C1 segment of cervical spinal cord (tissue), 14 donors: ENCODE data around the gene TAOK2.
A peak's percentile ranks its signal among the peaks of the same experiment; 100 is the strongest.
"Not testable (repeated sequence)": the region's sequence is repeated elsewhere in the genome, so short reads cannot be mapped to it uniquely, and the experiment has no call there.

Experiments used
- DNase-seq, 14 donors: peaks; one replicate each; lab custom pipeline; 2025; lab: John Stamatoyannopoulos, UW

The TAOK2 gene

DNA sequence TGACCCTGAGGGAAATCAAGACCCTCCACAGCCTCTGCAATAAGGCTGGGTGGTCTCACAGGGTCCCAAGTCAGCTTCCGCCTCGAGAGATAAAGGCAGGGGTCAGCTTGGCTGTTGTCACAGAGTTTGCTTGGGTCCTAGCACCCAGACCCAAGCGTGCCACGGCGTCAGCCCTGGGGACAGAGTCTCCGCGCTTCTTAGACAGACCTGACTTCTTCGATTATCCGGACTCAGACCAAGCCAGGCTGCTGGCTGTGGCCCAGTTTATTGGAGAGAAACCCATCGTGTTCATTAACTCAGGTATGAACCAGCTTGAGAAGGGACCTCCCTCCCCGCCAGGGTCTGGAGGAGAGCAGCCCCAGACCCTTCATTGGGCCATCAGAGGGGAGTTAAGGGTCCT lies 49.9 kb downstream of the TAOK2 start:
- DNase-seq, result no peak

DNA sequence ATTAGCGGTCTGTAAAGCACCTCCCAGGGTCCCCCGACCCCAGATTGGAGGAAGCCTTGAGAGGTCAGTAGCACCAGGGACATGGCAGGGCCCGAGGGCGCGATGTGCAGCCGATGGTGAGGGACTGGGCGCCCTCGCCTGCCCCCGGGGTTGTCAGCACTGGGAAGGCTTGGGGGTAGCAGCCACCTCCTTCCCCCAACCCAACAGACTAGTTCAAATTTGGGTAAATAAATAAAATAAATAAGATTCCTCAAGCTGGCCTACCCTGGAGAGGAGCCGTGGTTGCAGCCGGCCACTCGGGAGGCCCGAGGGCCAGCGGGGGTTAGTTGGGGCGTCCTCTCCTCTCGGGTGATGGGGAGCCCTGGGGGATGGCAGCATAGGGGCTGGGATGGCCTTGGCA lies 50.8 kb downstream of the TAOK2 start:
- DNase-seq, result no peak

DNA sequence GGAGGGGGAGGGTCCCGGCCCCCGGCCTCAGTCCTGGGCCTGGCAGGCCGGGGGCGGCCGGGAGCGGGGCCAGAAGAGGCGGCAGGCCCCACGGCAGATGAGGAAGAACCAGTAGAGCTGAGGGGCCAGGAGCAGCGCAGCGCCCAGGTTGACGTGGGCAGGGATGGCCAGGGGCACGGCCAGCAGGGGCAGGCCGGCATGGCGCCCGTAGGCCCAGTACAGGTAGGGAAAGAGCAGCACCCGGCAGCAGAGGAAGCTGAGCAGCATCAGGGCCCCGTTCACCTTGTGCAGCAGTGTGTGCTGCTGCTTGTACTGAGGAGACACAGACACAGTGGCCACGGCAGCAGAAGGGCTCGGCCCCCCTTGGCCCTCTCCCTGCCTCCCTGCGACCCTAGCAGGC lies 51.5 kb downstream of the TAOK2 start:
- DNase-seq, result no peak

DNA sequence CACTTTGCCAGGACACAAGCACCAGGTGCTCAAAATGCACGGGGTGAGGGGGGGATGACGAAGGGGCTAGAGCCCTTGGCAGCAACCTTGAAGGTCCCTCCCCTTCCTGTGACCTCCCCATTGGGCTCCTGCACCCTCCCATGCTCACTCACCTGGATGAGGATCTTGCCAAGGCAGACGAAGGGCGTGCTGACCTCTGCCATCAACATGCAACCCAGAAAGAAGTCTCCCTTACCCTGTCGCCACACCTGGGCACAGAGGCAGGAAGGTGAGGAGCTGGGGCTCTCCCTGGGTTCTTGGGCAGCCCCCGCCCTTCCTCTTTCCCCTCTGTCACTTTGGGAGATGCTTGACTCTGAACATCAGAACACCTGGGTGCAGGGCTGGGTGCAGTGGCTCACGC lies 51.9 kb downstream of the TAOK2 start:
- no peak for DNase-seq

DNA sequence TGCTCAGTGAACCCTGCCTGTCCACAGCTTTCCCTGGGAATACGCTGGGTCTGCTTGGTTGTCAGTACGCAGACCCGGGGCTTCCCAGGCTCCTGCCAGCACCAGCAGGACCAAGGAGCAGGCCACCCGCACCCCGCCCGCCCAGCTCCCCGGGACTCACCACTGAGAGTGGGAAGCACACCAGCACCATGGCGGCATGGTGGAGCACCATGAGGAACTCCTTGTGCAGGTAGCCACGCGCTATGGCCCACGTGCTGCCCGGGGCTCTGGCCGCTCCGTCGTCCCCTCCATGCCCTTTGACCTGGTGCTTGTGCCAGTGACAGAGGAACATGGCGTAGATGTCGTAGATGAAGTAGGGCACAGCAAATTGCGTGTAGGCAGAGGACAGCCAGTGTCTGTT lies 52.8 kb downstream of the TAOK2 start:
- DNase-seq, result no peak

DNA sequence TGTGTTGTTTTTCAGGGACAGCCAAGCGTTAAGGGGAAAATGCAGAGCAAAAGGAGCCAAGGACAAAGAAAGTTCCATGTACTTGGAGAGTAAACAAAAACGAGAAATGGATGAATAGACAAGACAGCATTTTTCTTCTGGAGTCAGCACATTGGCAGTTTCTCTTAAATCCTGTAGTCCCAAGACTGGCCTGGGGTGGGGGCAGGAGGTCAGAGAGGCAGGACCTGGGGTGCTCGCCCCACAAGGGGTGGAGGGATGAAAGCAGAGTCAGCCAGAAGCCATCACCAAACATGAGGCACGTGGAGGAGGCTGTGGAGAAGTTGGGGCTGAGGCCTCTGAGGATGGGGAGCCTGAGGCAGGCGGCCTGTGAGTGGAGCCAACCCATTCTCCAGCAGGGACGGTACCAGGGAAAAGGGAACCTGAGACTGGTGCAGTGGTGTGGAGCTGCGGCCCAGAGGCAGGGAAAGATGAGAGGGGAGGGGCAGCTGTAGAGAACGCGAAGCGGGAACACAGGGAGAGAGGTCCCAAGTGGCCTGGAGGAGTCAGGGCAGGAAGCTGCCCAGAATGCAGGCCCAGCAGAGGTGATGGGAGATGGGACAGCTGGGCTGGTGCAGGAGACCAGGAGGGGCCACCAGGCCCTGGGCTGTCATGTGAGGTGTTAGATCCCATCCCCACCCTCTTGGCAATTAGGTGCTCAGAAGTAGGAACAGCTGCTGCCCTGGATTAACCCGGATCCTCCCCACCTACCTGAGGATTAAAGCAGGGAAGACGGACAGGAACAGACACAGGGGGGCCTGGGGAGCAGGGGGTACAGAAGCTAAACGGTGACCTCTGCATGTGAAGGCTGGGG lies 54.1 kb downstream of the TAOK2 start:
- DNase-seq, result no peak

DNA sequence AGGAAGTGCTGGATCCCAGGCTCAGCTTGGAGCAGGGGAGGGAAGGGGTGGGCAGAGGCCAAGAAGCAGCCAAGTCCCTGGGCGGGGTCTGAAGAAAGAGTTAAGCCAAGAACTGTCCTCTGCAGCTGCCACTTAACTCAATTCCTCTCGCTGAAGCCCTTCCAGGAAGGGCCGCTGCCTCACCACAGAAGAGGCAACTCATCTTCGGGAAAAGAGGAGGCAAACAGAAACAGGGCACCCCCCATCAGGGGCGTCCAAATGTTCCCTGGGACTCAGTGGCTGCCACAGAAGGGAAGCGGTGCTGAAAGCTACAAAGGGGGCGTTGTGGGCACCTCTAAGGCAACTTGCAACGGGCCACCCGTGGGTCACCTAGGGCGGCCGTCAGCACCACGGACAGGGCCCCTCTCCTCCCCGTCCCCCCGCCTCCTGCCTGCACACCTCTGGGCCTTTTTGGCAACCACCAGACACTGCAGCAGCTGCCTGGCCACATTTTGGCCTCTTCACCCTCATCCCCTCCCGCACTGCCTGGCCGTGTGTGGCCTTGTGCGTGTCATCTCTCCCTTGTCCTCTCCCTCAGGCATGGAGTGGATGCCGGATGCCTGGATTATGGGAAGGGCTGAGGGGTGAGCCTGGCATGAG lies 54.9 kb downstream of the TAOK2 start:
- DNase-seq, result peak in 1 of 14 donors; percentile 73

DNA sequence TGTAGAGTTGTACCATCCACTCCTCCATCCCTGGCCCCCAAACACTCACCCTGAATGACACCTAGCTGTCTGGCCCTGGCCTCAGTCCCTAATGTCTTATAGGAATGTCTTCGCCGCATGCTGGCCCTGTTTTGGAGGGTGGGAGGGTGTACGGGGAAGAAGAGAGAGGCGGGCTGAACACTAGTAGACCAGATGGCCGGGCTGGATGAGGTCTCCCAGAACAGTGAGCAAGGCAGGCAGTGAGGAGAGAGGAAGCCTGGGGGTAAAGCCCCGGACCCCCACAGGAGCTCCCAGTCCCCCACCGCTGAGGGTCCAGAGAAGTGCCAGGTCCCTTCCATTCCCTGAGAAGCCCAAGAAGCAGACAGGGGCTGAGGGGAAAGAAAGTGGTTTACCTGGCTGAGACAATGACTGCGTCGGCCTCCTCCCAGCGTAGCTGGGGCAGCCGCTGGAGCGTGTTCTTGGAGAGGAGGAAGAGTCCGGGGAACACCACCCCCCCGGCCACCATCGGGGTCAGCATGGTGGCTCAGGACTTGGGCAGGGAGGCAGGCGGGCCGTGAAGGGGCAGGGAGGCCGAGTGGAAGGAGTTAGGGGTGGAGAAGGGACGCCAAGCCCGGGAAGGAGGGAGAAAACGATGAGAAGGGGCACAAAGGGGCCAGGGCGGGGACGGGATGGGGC lies 56.5 kb downstream of the TAOK2 start:
- DNase-seq, result peak in 1 of 14 donors; percentile 44

DNA sequence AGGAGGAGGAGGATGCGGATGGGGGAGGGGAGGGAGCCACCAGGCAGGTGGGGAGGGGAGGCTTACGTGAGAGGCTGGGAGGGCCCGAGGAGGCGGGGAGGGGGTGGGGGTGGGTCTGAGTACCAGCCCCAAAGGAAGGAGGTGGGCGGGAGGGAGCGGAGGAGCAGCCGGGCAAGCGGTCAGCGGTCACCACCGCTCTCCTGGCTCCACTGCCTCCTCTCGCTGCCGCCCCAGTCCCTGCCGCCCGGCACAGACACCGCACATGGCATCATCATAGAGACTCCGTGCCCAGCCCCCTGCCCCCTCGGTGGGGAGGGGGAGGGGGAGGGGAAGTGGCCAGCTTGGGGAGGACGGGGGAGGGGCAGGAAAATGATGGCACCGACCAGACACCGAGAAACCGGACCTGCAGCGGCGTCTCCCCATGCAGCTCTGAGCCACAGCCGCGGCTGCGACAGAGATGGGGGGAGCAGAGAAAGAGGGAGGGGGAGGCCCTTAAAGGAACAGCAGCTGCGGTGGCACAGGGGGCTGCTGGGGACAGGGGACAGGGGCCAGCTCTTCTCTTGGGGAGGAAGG lies 57.3 kb downstream of the TAOK2 start, which contains the start of gene TLCD3B:
TSS of gene TLCD3B (minus strand) at position 431 of the 573 bp plus-strand sequence. CDS start 744 bp downstream, outside the sequence.
- DNase-seq, result peak in 2 of 14 donors; percentile 24 to 81

DNA sequence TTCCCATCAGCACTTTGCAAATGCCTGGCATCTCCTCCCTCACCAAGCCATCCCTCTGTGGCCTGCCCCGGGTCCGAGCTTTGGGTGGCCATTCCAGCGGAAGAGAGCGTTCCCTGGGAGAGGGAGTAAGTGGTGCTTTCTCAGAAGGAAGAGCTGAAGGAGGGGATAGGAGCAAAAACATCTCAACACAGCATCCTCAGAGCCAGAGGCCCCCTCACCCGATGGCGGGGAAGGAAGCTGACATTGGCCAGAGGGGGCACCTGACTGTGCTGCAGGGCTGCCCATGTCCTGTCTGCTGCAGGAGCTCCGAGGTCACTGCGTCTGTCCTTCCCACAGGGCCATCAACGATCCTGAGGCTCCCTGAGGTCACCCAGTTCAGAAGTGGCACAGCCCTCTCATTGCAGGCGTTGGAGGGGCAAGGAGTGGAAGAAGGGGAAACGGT lies 57.8 kb downstream of the TAOK2 start:
- peak in 1 of 14 donors; percentile 39 for DNase-seq

DNA sequence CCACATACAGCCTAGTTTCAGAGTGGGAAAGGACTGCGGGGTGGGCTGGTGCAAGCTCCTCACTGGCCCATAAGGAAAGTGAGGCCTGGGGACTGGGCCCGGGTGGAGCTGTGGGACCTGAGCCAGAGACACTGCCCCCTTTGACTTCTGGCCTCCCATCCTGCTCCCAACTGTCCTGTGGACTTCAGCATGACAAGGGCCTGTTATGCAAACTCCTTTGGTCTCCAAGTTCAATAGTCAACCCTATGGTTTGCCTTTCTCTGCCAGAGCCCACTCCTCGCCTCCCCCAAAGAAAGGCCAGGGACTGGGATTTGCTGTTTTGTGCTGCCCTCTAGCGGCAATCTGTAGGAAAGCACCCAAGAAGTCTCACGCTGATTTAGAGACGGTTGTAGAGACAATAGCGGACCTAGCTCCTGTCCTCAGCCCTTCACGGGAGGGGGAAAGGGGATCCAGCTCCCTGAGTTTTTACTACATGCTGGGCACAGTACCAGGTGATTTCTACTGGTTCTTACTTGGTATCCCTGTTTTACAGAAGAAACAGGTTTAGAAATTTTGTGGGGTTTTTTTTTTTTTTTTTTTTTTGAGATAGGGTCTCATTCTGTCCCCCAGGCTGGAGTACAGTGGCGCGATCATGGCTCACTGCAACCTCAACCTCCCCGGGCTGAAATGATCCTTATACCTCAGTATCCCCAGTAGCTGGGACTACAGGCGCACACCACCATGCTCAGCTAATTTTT lies 58.6 kb downstream of the TAOK2 start:
- peak in 8 of 14 donors; percentile 10 to 59 (median 22) for DNase-seq

DNA sequence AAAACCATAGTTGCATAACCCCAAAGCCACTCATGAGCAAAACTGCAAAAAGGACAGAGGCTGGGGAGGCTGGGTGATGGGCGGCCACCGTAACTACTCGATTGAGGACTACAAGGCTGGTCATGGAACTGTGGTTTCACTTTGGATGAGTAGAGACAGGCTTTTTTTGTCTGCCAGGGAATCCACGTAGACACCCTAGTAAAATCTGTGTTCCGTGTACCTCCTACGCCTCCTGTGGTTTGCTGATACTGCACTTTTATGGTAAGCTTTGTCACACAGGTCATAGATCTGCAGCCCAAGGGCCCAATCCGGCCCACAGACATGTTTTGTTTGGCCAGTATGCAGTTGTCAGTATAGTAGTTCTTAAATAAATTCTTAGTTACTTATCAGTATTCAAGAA lies 59.6 kb downstream of the TAOK2 start:
- DNase-seq, result no peak

DNA sequence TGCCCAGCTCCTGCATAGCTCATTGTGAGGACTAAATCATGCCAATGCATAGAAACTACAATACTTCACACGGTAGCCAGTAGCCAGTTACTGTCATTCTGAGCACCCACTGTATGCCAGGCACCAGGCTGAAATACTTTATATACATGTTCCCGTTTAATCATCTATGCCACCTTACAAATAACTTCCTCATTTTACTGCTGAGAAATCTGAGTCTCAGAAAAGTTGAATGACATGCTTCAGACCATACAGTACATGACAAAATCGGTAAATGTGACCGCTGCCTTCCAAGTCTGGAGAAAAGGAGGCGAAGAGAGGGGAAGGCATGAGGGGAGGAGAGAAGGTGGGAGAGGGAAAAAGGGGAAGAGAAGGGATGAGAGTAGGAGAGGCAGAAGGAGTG lies 66.6 kb downstream of the TAOK2 start:
- no peak for DNase-seq

DNA sequence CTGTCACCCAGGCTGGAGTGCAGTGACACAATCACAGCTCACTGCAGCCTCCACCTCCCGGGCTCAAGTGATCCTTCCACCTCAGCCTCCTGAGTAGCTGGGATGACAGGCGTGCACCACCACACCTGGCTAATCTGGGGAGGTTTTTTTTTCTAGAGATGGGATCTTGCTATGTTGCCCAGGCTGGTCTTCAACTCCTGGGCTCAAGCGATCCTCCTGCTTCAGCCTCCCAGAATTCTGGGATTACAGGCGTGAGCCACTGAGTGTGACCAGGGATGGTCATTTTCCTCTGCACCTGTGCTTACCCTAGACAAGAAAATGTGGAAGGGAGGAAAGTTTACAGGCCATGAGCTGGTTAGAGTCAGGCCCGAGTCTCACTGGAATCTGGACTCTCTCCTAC lies 67.0 kb downstream of the TAOK2 start:
- not testable (repeated sequence) for DNase-seq

DNA sequence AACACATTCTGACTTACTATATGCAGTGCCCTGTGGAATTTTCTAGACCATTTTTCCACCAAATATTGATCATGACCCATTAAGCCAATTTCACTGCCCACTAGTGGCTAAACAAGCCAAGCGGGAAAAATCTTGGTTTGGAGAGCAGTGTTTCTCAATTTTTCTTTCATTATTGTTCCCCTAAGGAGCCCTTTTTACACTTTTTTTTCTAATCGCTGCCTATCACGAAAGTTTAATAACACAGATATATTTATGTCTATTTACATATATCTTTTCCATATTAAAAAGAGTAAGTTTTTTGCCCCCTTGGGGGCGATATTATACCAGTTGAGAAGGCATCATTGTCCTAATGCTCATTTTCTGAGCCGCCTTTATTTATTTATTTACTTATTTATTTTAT lies 68.2 kb downstream of the TAOK2 start:
- no peak for DNase-seq
